ENCODE results near the gene CCR6. TPM values are rescaled to one million over a fixed set of nuclear protein-coding genes. Genes with fewer than 3 reads are reported as not detected.
A peak's percentile ranks its signal among the peaks of the same experiment; 100 is the strongest.

Gene CCR6
- total RNA-seq, 1 experiment from 2014 or later: not detected

DNA sequence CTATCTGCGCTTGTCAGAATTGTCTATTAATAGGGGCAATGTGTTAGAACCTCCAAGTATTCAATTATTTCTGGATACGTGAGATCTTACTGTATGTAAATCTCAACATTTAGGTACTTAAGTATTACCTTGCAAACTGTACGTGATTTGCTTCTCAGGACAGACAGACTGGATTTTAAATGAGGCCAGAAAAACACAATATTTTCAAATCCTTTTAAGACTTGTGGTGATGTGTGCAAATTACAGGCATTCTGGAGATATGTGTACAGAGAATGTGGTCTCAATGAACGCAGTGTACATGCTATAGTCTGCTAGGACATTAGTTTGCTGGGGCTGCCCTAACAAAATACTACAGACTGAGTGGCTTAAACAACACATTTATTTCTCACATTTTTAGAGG is 16.9 kb downstream of the CCR6 start:
- Histone ChIP-seq H3K4me1 (no peaks in the 10 kb centered on the region), H3K27me3 (replicated peaks; ENCODE audit: control insufficient read depth, insufficient read depth, low read length) (no peaks in the 10 kb centered on the region), H3K36me3 (ENCODE audit: control insufficient read depth, insufficient read depth, low read length) (no peaks in the 10 kb centered on the region), H3K9me3 (no peaks in the 10 kb centered on the region), H3K4me3 (ENCODE audit: low read depth, low read length) (no peak overlapping the region)
- Mint-ChIP-seq H3K4me1 (ENCODE audit: low read depth, unreplicated experiment) (peaks cover 9% of the 10 kb centered on the region), H3K27ac (ENCODE audit: unreplicated experiment) (no peak overlapping the region), H3K4me3 (ENCODE audit: unreplicated experiment) (no peak overlapping the region), H3K27me3 (ENCODE audit: insufficient read depth, unreplicated experiment) (peaks cover 4% of the 10 kb centered on the region), H3K9me3 (ENCODE audit: unreplicated experiment) (no peaks in the 10 kb centered on the region), H3K36me3 (ENCODE audit: insufficient read depth, unreplicated experiment) (no peaks in the 10 kb centered on the region)
- ChIA-PET POLR2A (no interaction called here), CTCF (interaction anchor here (0.9 kb wide), 1 partner anchor 17 kb away, joined by 3 read pairs; the partner anchor contains the start of gene CCR6)
- TF ChIP-seq CTCF (IDR thresholded peaks at IDR 0.05; ENCODE audit: insufficient read depth in 1 of 2, low read depth in 1 of 2, low read length in 1 of 2, severe bottlenecking in 1 of 2, unreplicated experiment in 1 of 2): no peak
- intact Hi-C loops (cut with micrococcal nuclease; ENCODE audit: unreplicated experiment): loop anchor here (5.0 kb wide), 1 partner anchor 77 kb away; no protein-coding TSS in a partner anchor
- no TSS peak for BruUV-seq (replicated peaks)
- no peak for DNase-seq

DNA sequence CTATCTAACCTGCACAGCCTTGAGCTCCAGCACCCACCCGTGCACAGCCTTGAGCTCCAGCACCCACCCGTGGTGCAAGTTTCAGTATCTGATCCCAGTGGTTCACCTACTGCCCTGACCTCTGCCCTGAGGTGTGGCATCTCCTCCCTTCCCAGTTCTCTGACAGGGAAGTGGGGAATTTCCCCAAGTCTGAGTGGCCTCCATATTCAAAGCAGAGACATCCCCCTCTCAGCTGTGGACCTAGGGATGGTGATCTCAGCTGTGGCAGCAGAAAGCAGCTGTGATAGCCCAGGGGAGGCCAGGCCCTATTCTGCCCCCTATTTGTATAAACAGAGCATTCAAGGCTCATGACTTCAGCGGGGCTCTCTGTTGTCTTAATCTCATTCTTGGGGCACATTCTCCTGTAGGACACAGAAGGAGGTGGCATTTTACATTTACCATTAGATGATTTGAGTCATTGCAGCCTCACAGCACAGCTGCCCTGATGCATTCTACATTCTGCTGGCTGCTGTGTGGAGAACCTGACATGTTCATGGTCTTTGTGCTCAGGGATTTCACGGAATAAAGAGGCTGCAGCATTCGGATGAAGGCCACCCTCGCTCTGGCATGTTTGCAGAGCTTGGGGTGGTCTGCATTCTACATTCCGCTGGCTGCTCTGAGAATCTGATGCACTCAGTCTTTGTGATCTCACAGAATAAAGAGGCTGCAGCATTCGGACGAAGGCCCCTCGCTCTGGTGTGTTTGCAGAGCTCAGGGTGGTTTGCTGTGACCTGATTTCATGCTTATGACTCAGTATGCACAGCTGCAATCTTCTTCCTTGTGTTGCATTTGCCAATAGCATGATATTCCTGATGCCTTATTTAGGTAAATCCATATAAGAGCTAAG is 17.9 kb downstream of the CCR6 start:
- ChIA-PET POLR2A (no interaction called here), CTCF (interaction anchor here (0.6 to 2.6 kb wide), 4 partner anchors 19 to 142 kb away, joined by 3 to 90 read pairs (median 6); partner anchors contain the start of genes CCR6 and CEP43)
- H3K36me3 Mint-ChIP-seq (ENCODE audit: insufficient read depth, unreplicated experiment): no peaks in the 10 kb centered on the region
- BruUV-seq (replicated peaks): no TSS peak
- no peak overlapping the region for H3K4me3 Mint-ChIP-seq (ENCODE audit: unreplicated experiment)
- no peaks in the 10 kb centered on the region for H3K9me3 ChIP-seq
- H3K9me3 Mint-ChIP-seq (ENCODE audit: unreplicated experiment): no peaks in the 10 kb centered on the region
- H3K27me3 Mint-ChIP-seq (ENCODE audit: insufficient read depth, unreplicated experiment): peaks cover 4% of the 10 kb centered on the region
- peaks cover 9% of the 10 kb centered on the region for H3K4me1 Mint-ChIP-seq (ENCODE audit: low read depth, unreplicated experiment)
- H3K27me3 ChIP-seq (replicated peaks; ENCODE audit: control insufficient read depth, insufficient read depth, low read length): no peaks in the 10 kb centered on the region
- no peak overlapping the region for H3K4me3 ChIP-seq (ENCODE audit: low read depth, low read length)
- DNase-seq: no peak
- TF ChIP-seq CTCF (IDR thresholded peaks at IDR 0.05; ENCODE audit: insufficient read depth in 1 of 2, low read depth in 1 of 2, low read length in 1 of 2, severe bottlenecking in 1 of 2, unreplicated experiment in 1 of 2): no peak
- no peak overlapping the region for H3K27ac Mint-ChIP-seq (ENCODE audit: unreplicated experiment)
- intact Hi-C loops (cut with micrococcal nuclease; ENCODE audit: unreplicated experiment): loop anchor here (5.0 kb wide), 1 partner anchor 79 kb away; no protein-coding TSS in a partner anchor
- H3K36me3 ChIP-seq (ENCODE audit: control insufficient read depth, insufficient read depth, low read length): no peaks in the 10 kb centered on the region
- H3K4me1 ChIP-seq: no peaks in the 10 kb centered on the region

DNA sequence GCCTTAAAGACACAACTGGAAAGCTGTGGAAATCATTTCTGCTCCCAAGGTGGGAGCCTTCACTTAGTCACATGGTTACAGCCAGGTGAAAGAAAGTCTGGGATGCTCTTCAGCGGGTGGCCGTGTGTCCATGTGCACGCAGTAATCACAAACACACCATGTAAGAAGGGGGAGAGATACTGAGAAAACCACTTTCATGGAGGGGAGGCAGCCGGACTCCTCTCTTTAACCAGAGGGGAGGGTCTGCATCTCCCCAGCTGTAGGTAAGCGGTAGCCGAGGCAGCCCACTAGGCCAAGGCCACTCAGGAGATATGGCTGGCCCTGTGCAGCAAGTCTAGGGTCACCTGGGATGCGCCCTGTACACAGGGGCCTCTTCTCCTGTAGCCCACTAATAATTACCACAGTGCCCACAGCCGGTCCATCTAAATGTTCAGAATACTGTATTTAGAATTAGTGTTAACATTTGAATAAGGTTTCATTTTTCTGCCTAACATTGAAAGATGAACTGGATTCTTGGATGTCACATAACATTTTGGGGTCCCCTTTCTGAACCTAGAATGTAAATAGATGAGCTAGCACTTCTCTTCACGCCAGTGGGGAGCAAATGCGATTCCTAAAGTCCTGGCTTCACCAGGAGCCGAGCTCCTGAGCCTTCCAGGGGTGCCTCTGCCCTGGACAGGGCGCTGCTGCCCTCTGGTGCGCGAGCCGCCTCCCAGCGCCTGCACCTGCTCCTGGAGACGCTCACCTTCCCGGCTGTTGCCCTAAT is 19.0 kb downstream of the CCR6 start:
- TF ChIP-seq CTCF (IDR thresholded peaks at IDR 0.05; ENCODE audit: insufficient read depth in 1 of 2, low read depth in 1 of 2, low read length in 1 of 2, severe bottlenecking in 1 of 2, unreplicated experiment in 1 of 2): peak; percentile 84 to 97
- no peaks in the 10 kb centered on the region for H3K36me3 ChIP-seq (ENCODE audit: control insufficient read depth, insufficient read depth, low read length)
- no peaks in the 10 kb centered on the region for H3K36me3 Mint-ChIP-seq (ENCODE audit: insufficient read depth, unreplicated experiment)
- H3K4me1 ChIP-seq: no peaks in the 10 kb centered on the region
- ChIA-PET POLR2A (interaction anchor here (0.7 kb wide), 1 partner anchor 144 kb away, joined by 3 read pairs; no protein-coding TSS in a partner anchor), CTCF (interaction anchor here (0.5 to 2.6 kb wide), 11 partner anchors 20 to 367 kb away, joined by 3 to 90 read pairs (median 4); partner anchors contain the start of genes CCR6 and CEP43)
- H3K27me3 Mint-ChIP-seq (ENCODE audit: insufficient read depth, unreplicated experiment): peaks cover 4% of the 10 kb centered on the region
- DNase-seq: peak; percentile 59 to 80
- no peaks in the 10 kb centered on the region for H3K9me3 ChIP-seq
- H3K4me3 ChIP-seq (ENCODE audit: low read depth, low read length): no peak overlapping the region
- BruUV-seq (replicated peaks): no TSS peak
- peaks cover 9% of the 10 kb centered on the region for H3K4me1 Mint-ChIP-seq (ENCODE audit: low read depth, unreplicated experiment)
- intact Hi-C loops (cut with micrococcal nuclease; ENCODE audit: unreplicated experiment): loop anchor here (1.0 to 5.0 kb wide), 5 partner anchors 22 to 367 kb away; no protein-coding TSS in a partner anchor
- H3K4me3 Mint-ChIP-seq (ENCODE audit: unreplicated experiment): no peak overlapping the region
- H3K27me3 ChIP-seq (replicated peaks; ENCODE audit: control insufficient read depth, insufficient read depth, low read length): no peaks in the 10 kb centered on the region
- H3K27ac Mint-ChIP-seq (ENCODE audit: unreplicated experiment): no peak overlapping the region
- no peaks in the 10 kb centered on the region for H3K9me3 Mint-ChIP-seq (ENCODE audit: unreplicated experiment)

Measured in Caco-2 (cell line).